ENCODE data around the gene TARP.
"Not testable (repeated sequence)": the region's sequence is repeated elsewhere in the genome, so short reads cannot be mapped to it uniquely, and the experiment has no call there.

TARP gene

DNA sequence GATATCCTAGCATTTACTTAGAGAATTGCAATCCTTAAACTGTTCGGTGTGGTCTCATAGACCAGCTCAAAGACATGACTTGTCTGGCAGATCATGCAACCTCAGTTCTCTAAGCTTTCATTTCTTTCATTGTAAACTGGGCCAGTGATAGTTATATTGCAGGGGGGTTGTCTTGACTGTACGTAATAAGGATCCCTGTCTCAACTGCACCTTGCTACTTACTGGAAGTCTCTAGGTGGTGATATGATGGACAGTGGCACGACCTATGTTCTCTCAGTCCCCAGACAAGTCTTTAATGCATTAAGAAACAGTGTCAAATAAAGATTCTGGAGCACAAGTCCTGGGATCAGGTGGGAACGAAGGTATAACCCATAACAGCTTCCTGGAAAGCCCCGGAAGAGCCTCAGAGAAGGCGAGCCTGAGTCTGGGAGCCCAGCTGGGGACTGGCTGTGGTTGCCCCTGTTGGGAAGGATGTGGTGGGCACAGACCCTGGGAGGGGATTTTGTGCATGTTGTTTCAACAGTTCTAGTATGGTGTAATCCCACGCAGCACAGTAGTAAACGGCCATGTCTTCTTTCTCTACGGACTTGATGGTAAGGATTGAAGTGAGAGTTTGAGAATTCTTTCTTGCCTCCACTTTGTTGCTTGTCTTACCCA lies 26.0 kb upstream of the TARP start:
- DNase-seq (ENCODE audit: low read depth): no peak

DNA sequence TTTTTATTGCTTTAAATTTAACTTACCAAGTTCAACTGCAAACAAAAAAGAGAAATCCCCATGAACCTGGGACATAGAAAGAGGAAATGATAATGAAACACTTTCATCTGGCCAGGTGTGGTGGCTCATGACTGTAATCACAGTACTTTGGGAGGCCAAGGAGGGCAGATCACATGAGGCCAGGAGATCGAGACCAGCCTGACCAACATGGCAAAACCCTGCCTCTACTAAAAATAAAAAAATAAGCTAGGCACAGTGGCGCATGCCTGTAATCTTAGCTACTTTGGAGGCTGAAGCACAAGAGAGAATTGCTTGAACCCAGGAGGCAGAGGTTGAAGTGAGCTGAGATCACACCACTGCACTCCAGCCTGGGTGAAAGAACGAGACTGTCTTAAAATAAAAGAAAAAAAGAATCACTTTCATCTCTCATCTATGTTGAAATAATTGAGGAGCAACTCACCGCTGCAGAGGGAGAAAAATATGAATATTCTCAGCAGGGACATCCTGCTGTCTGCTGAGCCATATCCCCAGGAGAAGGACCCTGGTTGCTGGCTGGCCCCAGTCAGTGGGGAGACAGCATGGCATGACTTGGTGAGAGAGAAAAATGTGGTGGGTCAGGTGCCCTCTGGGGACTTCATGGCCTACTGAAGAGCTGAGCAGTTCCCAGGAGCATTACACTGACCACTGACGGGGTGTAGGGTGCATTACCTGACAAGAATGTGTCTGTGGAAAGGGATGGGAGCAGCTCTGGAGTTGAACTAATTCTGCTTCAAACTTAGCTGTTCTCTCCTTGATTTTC lies 22.8 kb upstream of the TARP start:
- no peak for DNase-seq (ENCODE audit: low read depth)

DNA sequence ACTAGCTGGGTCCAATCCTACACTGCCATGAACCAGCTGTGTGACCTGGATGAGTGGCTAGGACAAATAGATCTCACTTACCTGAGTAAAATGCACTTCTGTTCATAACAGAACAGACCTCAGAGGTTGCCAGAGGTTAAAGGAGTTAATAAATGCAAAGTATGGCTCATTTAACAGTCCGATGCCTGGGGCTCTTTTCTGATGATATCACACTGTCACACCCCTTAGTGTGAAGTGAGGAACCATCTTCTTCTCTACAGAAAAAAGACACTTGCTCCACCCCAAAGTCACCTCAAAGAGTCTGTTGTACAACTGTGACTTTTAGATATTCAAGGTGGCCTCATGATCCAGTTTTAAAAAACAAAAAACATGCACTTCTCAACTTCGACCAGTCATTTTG lies 21.5 kb upstream of the TARP start:
- DNase-seq (ENCODE audit: low read depth): no peak

DNA sequence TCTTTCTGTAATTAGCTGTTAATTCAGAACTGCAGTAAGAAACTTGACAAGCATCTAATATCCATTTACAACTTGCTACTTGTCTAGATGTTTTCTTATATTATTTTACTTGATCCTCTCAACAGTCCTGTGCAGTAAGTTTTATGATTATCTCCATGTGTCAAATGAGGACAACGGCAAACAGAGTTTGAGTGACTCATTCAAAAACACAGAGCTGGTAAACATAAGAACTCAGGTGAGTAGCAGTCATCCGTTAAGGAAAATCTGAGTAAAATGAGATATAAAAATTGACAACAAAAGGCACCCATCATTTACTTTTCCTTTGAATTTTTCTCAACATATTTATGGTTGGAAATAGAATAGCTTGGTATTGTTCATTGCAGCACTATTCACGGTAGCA lies 19.0 kb upstream of the TARP start:
- DNase-seq (ENCODE audit: low read depth): no peak

DNA sequence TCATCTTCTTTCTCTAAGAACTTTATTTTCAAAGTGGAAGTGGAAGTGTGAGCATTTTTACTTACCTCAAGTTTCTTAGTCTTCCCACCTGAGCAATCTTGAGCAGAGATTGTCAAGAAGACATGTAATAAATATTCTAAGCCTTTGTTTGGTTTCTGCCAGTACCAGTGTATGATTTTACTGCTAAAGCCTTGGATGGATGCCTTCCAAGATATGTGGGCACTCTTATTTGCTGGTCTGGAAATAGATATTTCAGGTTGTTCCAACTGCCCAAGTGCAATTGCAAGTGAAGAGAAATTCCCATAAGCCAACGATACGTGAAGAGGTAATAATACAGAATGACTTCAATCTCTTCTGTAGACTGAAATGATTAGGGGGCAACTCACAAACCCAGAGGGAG lies 18.2 kb upstream of the TARP start:
- DNase-seq (ENCODE audit: low read depth): no peak

DNA sequence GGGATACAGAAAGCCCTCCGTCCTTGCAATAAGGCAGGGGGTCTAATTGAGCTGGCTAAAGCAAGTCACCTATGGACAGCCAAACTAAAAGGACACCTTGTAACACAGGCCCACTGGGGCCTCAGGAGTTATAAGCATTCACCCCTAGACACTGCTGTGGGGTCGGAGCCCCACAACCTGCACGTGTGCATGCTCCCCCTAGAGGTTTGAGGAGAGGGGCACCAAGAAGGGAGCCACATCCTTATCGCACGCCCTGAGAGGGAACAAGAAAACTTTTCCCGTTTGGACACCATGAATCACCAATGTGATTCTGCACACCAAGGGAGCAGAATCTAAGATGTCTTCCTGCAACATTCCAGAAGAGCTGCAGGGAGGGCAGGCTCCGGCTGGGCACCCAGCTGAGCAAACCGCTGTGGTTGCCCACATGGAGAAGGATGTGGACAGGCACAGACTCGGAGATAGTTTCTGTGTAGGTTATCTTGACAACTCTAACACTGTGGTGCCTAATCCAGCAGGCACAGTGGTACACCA lies 17.7 kb upstream of the TARP start:
- DNase-seq (ENCODE audit: low read depth): no peak

DNA sequence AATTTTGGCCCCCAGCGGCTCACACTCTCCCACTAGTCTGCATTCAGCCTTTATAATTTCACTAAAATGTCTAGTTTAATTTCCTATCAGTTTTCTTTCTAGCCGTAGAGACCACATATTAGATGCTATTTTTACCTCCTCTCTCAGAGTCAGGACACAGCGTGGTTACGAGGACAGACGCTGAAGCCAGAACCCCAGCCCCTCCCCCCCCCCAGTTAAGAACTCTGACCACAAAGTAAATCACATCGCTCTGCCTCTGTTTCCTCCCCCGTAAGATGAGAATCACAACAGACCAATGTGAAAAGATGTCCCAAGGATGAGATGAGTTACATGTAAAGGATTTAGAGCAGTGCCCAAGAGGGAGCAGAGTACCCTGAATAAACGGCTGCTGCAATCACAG lies 11.1 kb upstream of the TARP start:
- no peak for DNase-seq (ENCODE audit: low read depth)

GRCh38 chr7:38283809-38284208 lies 10.4 kb upstream of the TARP start:
- no peak for DNase-seq (ENCODE audit: low read depth)

GRCh38 chr7:38283107-38283506 lies 9.7 kb upstream of the TARP start:
- no peak for DNase-seq (ENCODE audit: low read depth)

DNA sequence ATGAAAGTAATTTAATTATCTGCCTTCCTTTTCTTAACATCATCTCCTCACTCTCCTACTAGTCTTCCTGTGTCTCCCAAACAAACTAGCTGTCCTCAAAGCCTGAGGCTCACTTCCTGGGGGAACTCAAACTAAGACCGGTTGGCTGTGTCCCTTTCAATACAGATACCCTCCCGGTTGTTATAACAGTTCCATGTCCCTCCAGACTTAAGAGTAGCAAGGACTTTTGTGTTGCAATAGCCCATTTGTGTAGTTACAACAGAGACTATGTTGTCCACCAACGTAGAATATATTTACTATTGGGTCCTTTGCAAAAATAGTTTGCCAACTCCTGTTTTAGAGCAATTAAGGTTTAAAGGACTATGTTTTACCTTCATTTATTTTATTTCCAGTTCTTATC lies 8.6 kb upstream of the TARP start:
- no peak for DNase-seq (ENCODE audit: low read depth)

- no peak for DNase-seq (ENCODE audit: low read depth)
Observed at GRCh38 chr7:38281266-38281665, 7.8 kb upstream of the TARP start.

GRCh38 chr7:38280707-38281106 lies 7.3 kb upstream of the TARP start:
- DNase-seq (ENCODE audit: low read depth): no peak

DNA sequence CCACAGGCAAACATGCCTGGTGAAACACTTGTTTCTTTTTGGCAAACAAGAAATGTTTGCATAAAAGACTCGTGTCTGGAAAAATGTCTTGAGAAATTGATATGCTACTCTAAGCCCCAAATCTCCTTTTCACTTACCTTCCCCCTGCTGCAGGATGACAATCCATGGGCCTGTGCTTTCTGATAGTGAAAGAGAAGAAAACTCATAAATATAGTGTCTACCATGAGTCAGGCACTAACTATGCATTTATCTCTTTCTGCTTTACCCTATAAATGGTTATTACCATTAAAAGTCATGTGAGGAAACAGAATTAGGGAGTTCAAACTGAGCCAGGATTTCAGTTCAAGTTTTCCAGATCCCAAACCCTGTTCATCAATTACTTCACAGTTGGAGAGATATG lies 6.6 kb upstream of the TARP start:
- no peak for DNase-seq (ENCODE audit: low read depth)

GRCh38 chr7:38276096-38276877 lies 2.9 kb upstream of the TARP start:
- no peak for DNase-seq (ENCODE audit: low read depth)

- no peak for DNase-seq (ENCODE audit: low read depth)
Observed at GRCh38 chr7:38274927-38275620, 1.6 kb upstream of the TARP start.

DNA sequence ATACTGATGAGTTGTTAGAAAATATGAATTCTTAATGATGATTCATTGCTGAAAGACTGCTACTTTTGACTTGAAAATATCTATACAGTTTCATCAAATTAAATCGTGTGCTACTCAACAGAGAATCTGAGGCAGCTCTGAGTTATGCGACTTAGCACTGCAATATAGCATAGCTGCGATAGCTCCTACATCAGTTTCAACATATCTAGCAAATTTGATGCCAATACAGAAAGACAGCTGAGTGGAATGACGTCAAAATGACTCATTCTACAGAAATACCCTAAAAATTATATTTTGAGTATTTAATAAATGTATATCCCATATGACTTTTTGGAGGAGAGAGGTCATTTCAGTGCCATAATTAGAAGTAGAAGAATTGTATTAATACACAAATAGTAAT lies 1.1 kb upstream of the TARP start:
- no peak for DNase-seq (ENCODE audit: low read depth)

- not testable (repeated sequence) for DNase-seq (ENCODE audit: low read depth)
Observed at GRCh38 chr7:38270405-38270804, 3.0 kb downstream of the TARP start.

DNA sequence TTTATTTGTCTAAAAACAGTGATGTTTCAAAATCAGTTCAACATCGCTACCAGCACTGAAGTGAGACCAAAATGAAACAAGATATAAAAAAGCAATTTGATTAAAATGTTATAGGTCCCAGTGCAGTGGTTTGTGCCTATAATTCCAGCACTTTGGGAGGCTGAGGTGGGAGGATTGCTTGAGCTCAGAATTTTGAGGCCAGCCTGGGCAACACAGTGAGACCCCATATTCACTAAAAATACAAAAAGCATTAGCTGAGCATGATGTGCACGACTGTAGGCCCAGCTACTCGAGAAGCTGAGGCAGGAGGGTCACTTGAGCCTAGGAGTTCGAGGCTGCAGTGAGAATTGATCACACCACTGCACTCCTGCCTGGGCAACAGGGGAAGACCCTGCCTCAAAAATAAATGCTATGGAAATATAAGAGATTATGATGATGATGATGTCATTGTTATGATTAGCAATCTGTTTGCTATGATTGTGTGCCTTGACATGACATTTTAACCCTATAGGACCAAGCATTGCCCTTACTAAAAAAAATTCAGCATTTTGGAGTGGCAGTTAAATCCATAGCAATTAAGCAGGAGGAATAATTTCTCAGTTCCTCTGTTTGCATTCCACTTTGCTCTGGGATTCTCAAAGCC lies 3.6 kb downstream of the TARP start:
- not testable (repeated sequence) for DNase-seq (ENCODE audit: low read depth)

- DNase-seq (ENCODE audit: low read depth): not testable (repeated sequence)
Observed at GRCh38 chr7:38265958-38266357, 7.5 kb downstream of the TARP start.

GRCh38 chr7:38264602-38265001 lies 8.8 kb downstream of the TARP start:
- DNase-seq (ENCODE audit: low read depth): not testable (repeated sequence)

GRCh38 chr7:38263274-38263673 lies 10.2 kb downstream of the TARP start:
- DNase-seq (ENCODE audit: low read depth): not testable (repeated sequence)

GRCh38 chr7:38262545-38262944 lies 10.9 kb downstream of the TARP start:
- DNase-seq (ENCODE audit: low read depth): no peak
